NCI-H345 (cell line): Measurements from ENCODE around the gene TAF11L4.
"Not testable (repeated sequence)": the region's sequence is repeated elsewhere in the genome, so short reads cannot be mapped to it uniquely, and the experiment has no call there.

Experiments
- DNase-seq: peaks from one replicate; lab custom pipeline; 2025; lab: John Stamatoyannopoulos, UW

The TAF11L4 gene

DNA sequence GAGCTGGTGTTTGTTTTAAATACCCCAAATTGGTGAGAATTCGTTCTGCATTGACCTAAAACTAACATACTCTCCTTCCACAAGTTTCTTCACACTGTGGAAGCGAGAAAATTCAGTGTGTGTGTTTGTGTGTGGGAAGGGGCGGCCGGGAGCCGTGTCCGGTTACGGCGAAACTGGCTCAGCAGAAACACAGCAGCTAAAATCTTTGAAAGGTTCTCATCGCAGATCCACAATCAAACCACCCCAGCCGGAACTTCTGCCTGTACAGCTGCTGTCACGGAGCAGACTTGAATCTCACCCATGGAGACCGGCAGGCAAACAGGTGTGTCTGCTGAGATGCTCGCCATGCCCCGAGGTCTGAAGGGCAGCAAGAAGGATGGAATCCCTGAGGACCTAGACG lies at the start of gene TAF11L4:
TAF11L4 (plus strand) TSS at position 301 of the 400 bp plus-strand sequence.
- not testable (repeated sequence) for DNase-seq

- DNase-seq: not testable (repeated sequence)
Observed at GRCh38 chr5:17475064-17475463, 46.5 kb upstream of the TAF11L4 start.

DNA sequence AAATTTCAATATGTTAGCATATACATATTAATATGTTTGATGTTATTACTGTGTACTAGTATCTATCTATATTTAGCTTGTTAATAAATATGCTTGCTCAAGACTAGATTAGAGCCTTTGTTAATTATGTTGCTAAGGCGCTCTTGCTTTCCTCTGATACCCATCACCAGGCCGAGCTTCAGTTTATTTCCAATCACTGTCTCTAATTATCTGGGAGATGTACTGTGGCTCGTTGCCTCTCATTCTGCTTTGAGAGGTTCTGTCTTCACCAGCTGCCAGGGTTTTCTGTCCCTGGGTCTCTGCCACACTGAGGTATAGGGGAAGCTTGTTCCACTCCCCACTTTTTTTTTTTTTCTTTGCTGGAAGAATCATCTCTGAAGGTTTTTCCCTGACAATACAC lies 44.6 kb upstream of the TAF11L4 start:
- peak; percentile 6 for DNase-seq

DNA sequence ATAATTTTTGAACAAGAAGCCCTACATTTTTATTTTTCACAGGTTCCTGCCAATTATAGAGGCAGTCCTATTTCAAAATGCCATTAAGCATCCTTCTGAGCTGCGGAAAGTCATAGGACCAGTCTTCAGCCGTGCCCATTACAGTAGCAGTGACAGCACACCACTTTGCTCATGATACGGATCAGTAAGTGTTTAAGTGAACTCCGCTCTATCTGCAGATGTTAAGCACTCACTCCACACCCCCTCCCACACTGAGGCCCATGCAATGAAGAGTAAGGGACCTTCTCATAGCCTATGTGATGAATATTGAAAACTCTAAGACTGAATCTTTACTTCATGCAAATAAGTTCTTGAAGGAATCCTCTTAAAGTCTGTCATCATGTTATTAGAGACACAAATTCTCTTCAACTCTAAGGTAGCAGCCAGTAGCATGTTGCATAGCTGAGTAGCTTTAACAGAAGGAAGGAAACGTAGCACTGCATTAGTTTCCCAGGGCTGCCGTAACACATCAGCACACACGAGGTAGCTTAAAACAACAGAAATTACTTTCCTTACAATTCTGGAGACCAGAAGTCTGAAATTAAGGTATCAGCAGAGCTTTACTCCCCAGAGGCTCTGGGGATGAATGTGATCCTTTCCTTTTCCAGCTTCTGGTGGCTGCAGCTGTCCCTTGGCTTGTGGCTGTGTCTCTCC lies 43.9 kb upstream of the TAF11L4 start:
- peak; percentile 70 for DNase-seq

DNA sequence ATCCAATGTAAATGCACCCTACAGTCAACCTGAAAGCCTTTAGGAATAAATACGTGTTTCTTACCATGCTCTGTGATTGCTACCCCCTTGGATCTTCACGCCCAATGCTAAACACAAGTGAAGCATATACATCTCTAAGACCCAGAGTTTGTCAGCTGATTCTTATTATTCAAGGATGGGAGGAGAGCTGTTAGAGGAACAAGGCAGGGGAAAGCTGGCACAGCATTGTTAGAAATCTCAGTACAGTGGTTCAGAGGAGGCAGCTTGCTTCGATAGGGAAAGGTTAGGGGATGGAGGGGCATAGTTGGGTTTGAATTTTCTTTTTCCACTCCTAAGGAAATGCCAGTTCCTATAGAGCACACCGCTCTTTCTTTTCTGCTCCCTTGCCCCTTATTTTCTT lies 40.2 kb upstream of the TAF11L4 start:
- peak; percentile 5 for DNase-seq

- DNase-seq: no peak
Observed at GRCh38 chr5:17482790-17483189, 38.8 kb upstream of the TAF11L4 start.

- not testable (repeated sequence) for DNase-seq
Observed at GRCh38 chr5:17486464-17487173, 35.0 kb upstream of the TAF11L4 start.

GRCh38 chr5:17487174-17487512 lies 34.5 kb upstream of the TAF11L4 start:
- DNase-seq: no peak

GRCh38 chr5:17491257-17491656 lies 30.3 kb upstream of the TAF11L4 start:
- DNase-seq: not testable (repeated sequence)

DNA sequence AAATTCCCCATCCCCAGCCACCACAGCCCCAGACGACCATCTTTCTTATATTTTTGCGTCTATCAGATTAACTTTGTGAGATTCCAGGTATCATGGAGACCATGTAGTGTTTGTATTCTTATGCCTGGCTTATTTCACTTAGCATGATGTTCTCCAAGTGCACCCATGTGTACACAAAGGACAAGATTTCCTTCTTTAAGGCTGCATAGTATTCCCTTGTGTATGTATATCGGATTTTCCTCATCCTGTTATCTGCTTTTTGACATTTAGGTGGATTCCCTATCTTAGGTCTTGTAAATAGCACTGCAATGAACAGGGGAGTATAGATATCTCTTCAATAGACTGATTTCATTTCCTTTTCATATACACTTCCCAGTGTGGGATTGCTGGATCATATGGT lies 28.8 kb upstream of the TAF11L4 start:
- DNase-seq: no peak

DNA sequence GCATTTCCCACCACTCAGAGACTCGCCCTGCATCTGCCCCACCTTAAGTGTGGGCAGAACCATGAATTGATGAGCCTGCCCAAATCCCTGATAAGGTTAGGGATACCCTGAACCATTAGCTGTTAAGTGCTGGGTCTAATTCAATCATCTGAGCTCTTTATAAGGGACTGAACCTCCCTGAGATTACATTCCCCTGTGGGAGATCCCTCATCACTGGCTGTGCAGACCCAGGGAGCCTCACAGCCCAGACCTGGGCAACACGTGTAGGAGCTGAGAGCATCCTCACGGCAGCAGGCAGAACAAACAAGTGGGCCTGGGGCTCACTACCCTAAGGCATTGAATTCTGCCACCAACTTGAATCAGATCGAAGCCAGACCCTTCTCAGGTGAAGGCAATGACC lies 24.2 kb upstream of the TAF11L4 start:
- DNase-seq: no peak

GRCh38 chr5:17497931-17498330 lies 23.7 kb upstream of the TAF11L4 start, which contains the start of gene TAF11L2:
TSS of gene TAF11L2 (plus strand) at chr5:17498231.
- DNase-seq: not testable (repeated sequence)

DNA sequence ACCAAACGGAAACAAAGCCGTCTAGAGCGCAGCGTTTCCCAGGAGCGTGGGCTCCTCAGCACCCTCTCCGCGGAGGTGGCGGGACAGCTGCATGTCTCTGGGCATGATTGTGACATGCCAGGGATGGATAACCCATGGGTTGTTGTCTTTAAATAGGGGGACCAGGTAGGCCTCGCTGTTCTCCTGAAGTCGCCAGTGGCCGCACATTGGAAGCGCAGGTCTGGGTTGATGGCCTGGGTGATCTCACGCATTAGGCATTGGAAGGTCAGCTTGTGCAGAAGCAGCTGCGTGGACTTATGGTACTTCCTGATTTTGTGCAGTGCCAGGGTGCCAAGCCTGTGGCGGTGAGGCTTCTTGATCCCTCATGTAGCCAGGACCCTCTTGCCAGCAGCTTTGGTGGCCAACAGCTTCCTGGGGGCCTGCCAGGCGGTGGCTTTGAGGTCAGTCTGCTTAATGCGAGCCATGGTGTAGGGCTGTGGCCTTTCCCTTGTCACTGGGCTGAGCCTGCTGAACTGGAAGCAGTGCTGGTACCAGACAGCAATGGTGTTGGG lies 9.8 kb upstream of the TAF11L4 start:
- no peak for DNase-seq

GRCh38 chr5:17517526-17517925 lies 4.1 kb upstream of the TAF11L4 start:
- DNase-seq: not testable (repeated sequence)

GRCh38 chr5:17518067-17518466 lies 3.5 kb upstream of the TAF11L4 start, which contains the start of gene TAF11L3:
TSS of gene TAF11L3 (plus strand) at chr5:17518367.
- DNase-seq: not testable (repeated sequence)

- DNase-seq: not testable (repeated sequence)
Observed at GRCh38 chr5:17519508-17519907, 2.1 kb upstream of the TAF11L4 start.

DNA sequence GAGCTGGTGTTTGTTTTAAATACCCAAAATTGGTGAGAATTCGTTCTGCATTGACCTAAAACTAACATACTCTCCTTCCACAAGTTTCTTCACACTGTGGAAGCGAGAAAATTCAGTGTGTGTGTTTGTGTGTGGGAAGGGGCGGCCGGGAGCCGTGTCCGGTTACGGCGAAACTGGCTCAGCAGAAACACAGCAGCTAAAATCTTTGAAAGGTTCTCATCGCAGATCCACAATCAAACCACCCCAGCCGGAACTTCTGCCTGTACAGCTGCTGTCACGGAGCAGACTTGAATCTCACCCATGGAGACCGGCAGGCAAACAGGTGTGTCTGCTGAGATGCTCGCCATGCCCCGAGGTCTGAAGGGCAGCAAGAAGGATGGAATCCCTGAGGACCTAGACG lies 3.3 kb downstream of the TAF11L4 start, which contains the start of gene TAF11L5:
TAF11L5 (plus strand) TSS at position 301 of the 400 bp plus-strand sequence.
- DNase-seq: not testable (repeated sequence)

GRCh38 chr5:17526504-17526903 lies 4.9 kb downstream of the TAF11L4 start:
- not testable (repeated sequence) for DNase-seq

- DNase-seq: not testable (repeated sequence)
Observed at GRCh38 chr5:17528369-17528768, 6.8 kb downstream of the TAF11L4 start, which contains the start of gene TAF11L6. TSS of gene TAF11L6 (plus strand) at chr5:17528669.
